ENCODE results near the gene IL17F.

IL17F gene

GRCh38 chr6:52213127-52213526 is 31.2 kb downstream of the IL17F start:
- ChIA-PET CTCF (interaction anchor here (1.4 kb wide), 1 partner anchor 21 kb away, joined by 3 read pairs; no protein-coding TSS in a partner anchor), POLR2A (no interaction called here)
- DNase-seq (ENCODE audit: extremely low spot score): no peak
- TF ChIP-seq LEF1 (IDR thresholded peaks at IDR 0.05; ENCODE audit: borderline replicate concordance) (no peak), FOXA1 (IDR thresholded peaks at IDR 0.05) (no peak), L3MBTL2 (conservative IDR thresholded peaks at IDR 0.05) (no peak), FOXK2 (IDR thresholded peaks at IDR 0.05) (no peak)

GRCh38 chr6:52210227-52210626 is 34.1 kb downstream of the IL17F start:
- TF ChIP-seq ELF4 (IDR thresholded peaks at IDR 0.05) (no peak), L3MBTL2 (conservative IDR thresholded peaks at IDR 0.05) (no peak), ZNF384 (IDR thresholded peaks at IDR 0.05) (no peak), FOXM1 (IDR thresholded peaks at IDR 0.05; ENCODE audit: borderline replicate concordance) (no peak), TARDBP (IDR thresholded peaks at IDR 0.05) (no peak), HDGF (IDR thresholded peaks at IDR 0.05; ENCODE audit: borderline replicate concordance) (no peak), SP1 (IDR thresholded peaks at IDR 0.05) (no peak)
- DNase-seq (ENCODE audit: extremely low spot score): no peak
- ChIA-PET POLR2A (no interaction called here), CTCF (no interaction called here)

DNA sequence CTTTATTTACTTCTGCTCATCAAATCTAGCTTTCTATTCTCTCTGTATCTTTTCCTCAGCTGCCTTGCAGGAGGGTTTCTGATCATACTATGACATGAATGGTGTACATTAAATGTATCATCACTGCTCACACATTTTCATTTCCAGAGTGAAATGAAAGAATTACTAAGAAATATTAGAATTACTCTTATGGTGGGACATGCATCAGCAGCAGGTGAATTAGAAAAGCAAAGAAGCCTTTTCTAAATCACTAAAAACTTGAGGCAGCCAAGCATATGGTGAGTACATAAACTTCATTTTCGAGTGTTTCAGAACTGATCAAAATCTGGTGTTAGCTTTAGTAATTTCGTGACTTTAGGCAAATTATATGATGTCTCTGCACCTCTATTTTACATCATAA is 34.5 kb downstream of the IL17F start:
- DNase-seq (ENCODE audit: extremely low spot score): no peak
- TF ChIP-seq SUZ12 (IDR thresholded peaks at IDR 0.05) (no peak), ARNT (IDR thresholded peaks at IDR 0.05) (no peak), FOXK2 (IDR thresholded peaks at IDR 0.05) (no peak), LEF1 (IDR thresholded peaks at IDR 0.05; ENCODE audit: borderline replicate concordance) (no peak), L3MBTL2 (conservative IDR thresholded peaks at IDR 0.05) (no peak), FOXM1 (IDR thresholded peaks at IDR 0.05; ENCODE audit: borderline replicate concordance) (no peak), TARDBP (IDR thresholded peaks at IDR 0.05) (no peak), SP1 (IDR thresholded peaks at IDR 0.05) (no peak), ELF4 (IDR thresholded peaks at IDR 0.05) (no peak), BHLHE40 (IDR thresholded peaks at IDR 0.05; ENCODE audit: borderline replicate concordance) (no peak), CTBP1 (IDR thresholded peaks at IDR 0.05; ENCODE audit: borderline replicate concordance) (no peak), HDGF (IDR thresholded peaks at IDR 0.05; ENCODE audit: borderline replicate concordance) (no peak), NFRKB (IDR thresholded peaks at IDR 0.05) (no peak), ZNF384 (IDR thresholded peaks at IDR 0.05) (no peak), FOXA1 (IDR thresholded peaks at IDR 0.05) (no peak)
- TF ChIP-seq, protein P1, sequence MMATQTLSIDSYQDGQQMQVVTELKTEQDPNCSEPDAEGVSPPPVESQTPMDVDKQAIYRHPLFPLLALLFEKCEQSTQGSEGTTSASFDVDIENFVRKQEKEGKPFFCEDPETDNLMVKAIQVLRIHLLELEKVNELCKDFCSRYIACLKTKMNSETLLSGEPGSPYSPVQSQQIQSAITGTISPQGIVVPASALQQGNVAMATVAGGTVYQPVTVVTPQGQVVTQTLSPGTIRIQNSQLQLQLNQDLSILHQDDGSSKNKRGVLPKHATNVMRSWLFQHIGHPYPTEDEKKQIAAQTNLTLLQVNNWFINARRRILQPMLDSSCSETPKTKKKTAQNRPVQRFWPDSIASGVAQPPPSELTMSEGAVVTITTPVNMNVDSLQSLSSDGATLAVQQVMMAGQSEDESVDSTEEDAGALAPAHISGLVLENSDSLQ (IDR thresholded peaks at IDR 0.05): no peak
- POLR2A ChIA-PET: no interaction called here
- CTCF ChIA-PET: no interaction called here

- DNase-seq (ENCODE audit: extremely low spot score): no peak
- TF ChIP-seq, protein P1 (IDR thresholded peaks at IDR 0.05): no peak
- no peak for TF ChIP-seq FOXM1 (IDR thresholded peaks at IDR 0.05; ENCODE audit: borderline replicate concordance)
- no peak for TF ChIP-seq CTBP1 (IDR thresholded peaks at IDR 0.05; ENCODE audit: borderline replicate concordance)
- TF ChIP-seq BHLHE40 (IDR thresholded peaks at IDR 0.05; ENCODE audit: borderline replicate concordance): no peak
- no peak for TF ChIP-seq FOXA1 (IDR thresholded peaks at IDR 0.05)
- no peak for TF ChIP-seq FOXK2 (IDR thresholded peaks at IDR 0.05)
- TF ChIP-seq SP1 (IDR thresholded peaks at IDR 0.05): no peak
- no peak for TF ChIP-seq L3MBTL2 (conservative IDR thresholded peaks at IDR 0.05)
- TF ChIP-seq SUZ12 (IDR thresholded peaks at IDR 0.05): no peak
- TF ChIP-seq ELF4 (IDR thresholded peaks at IDR 0.05): no peak
- no peak for TF ChIP-seq TARDBP (IDR thresholded peaks at IDR 0.05)
- TF ChIP-seq NFRKB (IDR thresholded peaks at IDR 0.05): no peak
- no peak for TF ChIP-seq ARNT (IDR thresholded peaks at IDR 0.05)
- TF ChIP-seq LEF1 (IDR thresholded peaks at IDR 0.05; ENCODE audit: borderline replicate concordance): no peak
- POLR2A ChIA-PET: no interaction called here
- CTCF ChIA-PET: no interaction called here
Measured at GRCh38 chr6:52208612-52209011, 35.7 kb downstream of the IL17F start.

- POLR2A ChIA-PET: no interaction called here
- CTCF ChIA-PET: no interaction called here
- DNase-seq (ENCODE audit: extremely low spot score): no peak
- no peak for TF ChIP-seq TARDBP (IDR thresholded peaks at IDR 0.05)
- no peak for TF ChIP-seq FOXK2 (IDR thresholded peaks at IDR 0.05)
- no peak for TF ChIP-seq L3MBTL2 (conservative IDR thresholded peaks at IDR 0.05)
- TF ChIP-seq FOXA1 (IDR thresholded peaks at IDR 0.05): no peak
- TF ChIP-seq SUZ12 (IDR thresholded peaks at IDR 0.05): no peak
- no peak for TF ChIP-seq NFRKB (IDR thresholded peaks at IDR 0.05)
- no peak for TF ChIP-seq ZNF384 (IDR thresholded peaks at IDR 0.05)
- no peak for TF ChIP-seq ELF4 (IDR thresholded peaks at IDR 0.05)
- TF ChIP-seq SP1 (IDR thresholded peaks at IDR 0.05): no peak
- TF ChIP-seq CTBP1 (IDR thresholded peaks at IDR 0.05; ENCODE audit: borderline replicate concordance): no peak
- no peak for TF ChIP-seq ARNT (IDR thresholded peaks at IDR 0.05)
- no peak for TF ChIP-seq FOXM1 (IDR thresholded peaks at IDR 0.05; ENCODE audit: borderline replicate concordance)
- TF ChIP-seq LEF1 (IDR thresholded peaks at IDR 0.05; ENCODE audit: borderline replicate concordance): no peak
- TF ChIP-seq BHLHE40 (IDR thresholded peaks at IDR 0.05; ENCODE audit: borderline replicate concordance): no peak
- TF ChIP-seq, protein P1 (IDR thresholded peaks at IDR 0.05): no peak
- TF ChIP-seq HDGF (IDR thresholded peaks at IDR 0.05; ENCODE audit: borderline replicate concordance): no peak
Measured at GRCh38 chr6:52207066-52207465, 37.2 kb downstream of the IL17F start.

GRCh38 chr6:52201493-52201892 is 42.8 kb downstream of the IL17F start:
- CTCF ChIA-PET: no interaction called here
- DNase-seq (ENCODE audit: extremely low spot score): no peak
- TF ChIP-seq FOXA1 (IDR thresholded peaks at IDR 0.05): no peak
- TF ChIP-seq FOXM1 (IDR thresholded peaks at IDR 0.05; ENCODE audit: borderline replicate concordance): no peak
- TF ChIP-seq BHLHE40 (IDR thresholded peaks at IDR 0.05; ENCODE audit: borderline replicate concordance): no peak
- no peak for TF ChIP-seq ARNT (IDR thresholded peaks at IDR 0.05)
- TF ChIP-seq ELF4 (IDR thresholded peaks at IDR 0.05): no peak
- TF ChIP-seq NFRKB (IDR thresholded peaks at IDR 0.05): no peak
- no peak for TF ChIP-seq L3MBTL2 (conservative IDR thresholded peaks at IDR 0.05)
- TF ChIP-seq SUZ12 (IDR thresholded peaks at IDR 0.05): no peak
- no peak for TF ChIP-seq HDGF (IDR thresholded peaks at IDR 0.05; ENCODE audit: borderline replicate concordance)
- TF ChIP-seq ZNF384 (IDR thresholded peaks at IDR 0.05): no peak
- no peak for TF ChIP-seq TARDBP (IDR thresholded peaks at IDR 0.05)
- TF ChIP-seq, protein P1 (IDR thresholded peaks at IDR 0.05): no peak
- TF ChIP-seq FOXK2 (IDR thresholded peaks at IDR 0.05): no peak
- no peak for TF ChIP-seq LEF1 (IDR thresholded peaks at IDR 0.05; ENCODE audit: borderline replicate concordance)
- no peak for TF ChIP-seq SP1 (IDR thresholded peaks at IDR 0.05)
- TF ChIP-seq CTBP1 (IDR thresholded peaks at IDR 0.05; ENCODE audit: borderline replicate concordance): no peak
- POLR2A ChIA-PET: no interaction called here

Measured in HEK293T (cell line).